ENCODE measurements around the gene DHX16. TPM values are rescaled to one million over a fixed set of nuclear protein-coding genes. Genes with fewer than 3 reads are reported as not detected.
A peak's percentile ranks its signal among the peaks of the same experiment; 100 is the strongest.

Gene DHX16
- total and polyA plus RNA-seq, 9 of the 15 experiments (the other 6 are each of a cell fraction or from before 2014, with no cell fraction given): 14.6 to 66.1 (median 47.5) TPM

DNA sequence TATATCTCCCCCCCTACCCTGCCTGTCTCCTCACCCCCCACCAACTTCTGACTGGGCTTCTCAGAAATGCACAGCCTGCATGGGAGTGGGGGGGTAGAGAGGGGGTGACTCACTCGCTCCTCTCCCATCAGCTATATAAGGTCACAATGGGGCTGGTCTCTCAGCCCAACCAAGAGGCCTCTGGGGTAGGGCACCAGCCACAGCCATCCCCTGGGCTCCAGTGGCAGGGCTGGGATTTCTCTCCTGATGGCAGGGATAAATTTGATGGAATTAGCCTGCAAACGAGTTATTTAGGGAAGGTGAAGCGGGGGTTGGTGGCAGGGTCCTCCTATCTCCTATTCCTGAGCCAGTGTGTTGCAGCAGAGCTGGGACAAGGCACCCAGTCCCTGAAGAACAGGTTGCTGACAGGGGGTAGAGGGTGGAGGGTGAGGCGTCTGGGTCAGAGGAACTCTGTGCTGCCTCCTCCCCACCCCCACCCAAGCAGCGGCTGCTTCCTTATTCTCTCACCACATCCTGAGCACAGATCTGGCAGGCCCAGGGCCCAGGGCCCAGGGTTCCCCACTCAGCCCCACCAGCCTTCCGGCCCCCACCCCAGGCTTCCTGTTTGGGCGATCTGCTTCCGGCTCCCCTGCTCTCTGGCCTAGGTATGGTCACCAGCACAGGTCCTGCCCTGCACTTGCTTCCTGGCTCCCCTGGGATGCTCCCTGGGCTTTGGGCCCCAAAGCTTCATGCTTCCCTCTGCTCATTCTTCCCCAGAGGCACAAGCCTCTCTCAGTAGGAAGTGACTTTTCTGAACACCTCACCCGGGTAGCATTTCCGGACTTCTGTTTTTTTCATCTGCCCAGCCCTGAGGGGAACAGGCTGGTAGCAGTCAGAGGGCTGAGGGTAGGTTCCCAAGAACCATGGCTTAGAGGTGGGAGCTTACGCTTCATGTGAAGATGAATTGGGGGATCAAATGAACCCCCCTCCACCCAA, 9.6 kb upstream of the DHX16 start (continued):
- TF ChIP-seq, protein P1, sequence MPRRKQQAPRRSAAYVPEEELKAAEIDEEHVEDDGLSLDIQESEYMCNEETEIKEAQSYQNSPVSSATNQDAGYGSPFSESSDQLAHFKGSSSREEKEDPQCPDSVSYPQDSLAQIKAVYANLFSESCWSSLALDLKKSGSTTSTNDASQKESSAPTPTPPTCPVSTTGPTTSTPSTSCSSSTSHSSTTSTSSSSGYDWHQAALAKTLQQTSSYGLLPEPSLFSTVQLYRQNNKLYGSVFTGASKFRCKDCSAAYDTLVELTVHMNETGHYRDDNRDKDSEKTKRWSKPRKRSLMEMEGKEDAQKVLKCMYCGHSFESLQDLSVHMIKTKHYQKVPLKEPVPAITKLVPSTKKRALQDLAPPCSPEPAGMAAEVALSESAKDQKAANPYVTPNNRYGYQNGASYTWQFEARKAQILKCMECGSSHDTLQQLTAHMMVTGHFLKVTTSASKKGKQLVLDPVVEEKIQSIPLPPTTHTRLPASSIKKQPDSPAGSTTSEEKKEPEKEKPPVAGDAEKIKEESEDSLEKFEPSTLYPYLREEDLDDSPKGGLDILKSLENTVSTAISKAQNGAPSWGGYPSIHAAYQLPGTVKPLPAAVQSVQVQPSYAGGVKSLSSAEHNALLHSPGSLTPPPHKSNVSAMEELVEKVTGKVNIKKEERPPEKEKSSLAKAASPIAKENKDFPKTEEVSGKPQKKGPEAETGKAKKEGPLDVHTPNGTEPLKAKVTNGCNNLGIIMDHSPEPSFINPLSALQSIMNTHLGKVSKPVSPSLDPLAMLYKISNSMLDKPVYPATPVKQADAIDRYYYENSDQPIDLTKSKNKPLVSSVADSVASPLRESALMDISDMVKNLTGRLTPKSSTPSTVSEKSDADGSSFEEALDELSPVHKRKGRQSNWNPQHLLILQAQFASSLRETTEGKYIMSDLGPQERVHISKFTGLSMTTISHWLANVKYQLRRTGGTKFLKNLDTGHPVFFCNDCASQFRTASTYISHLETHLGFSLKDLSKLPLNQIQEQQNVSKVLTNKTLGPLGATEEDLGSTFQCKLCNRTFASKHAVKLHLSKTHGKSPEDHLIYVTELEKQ (CRISPR knock-in tag; IDR thresholded peaks at IDR 0.05): no peak
- TF ChIP-seq CBX5 (IDR thresholded peaks at IDR 0.05; ENCODE audit: borderline replicate concordance, low read depth): 0 out of 2 replicates have a peak, but pooled peaks have one; percentile 16
- TF ChIP-seq HNRNPK (IDR thresholded peaks at IDR 0.05; ENCODE audit: low read depth, low read length, poor library complexity, severe bottlenecking): no peak
- TF ChIP-seq MYNN (IDR thresholded peaks at IDR 0.05): 0 out of 2 replicates have a peak, but pooled peaks have one; percentile 22
- TF ChIP-seq MYNN (CRISPR knock-in tag; IDR thresholded peaks at IDR 0.05): no peak
- TF ChIP-seq SP1 (CRISPR knock-in tag; IDR thresholded peaks at IDR 0.05): peak; percentile 48; the same call in 1 of the 2 replicates
- TF ChIP-seq DPF2 (IDR thresholded peaks at IDR 0.05): peak; percentile 92
- peak; percentile 85 for TF ChIP-seq POLR2A (conservative IDR thresholded peaks at IDR 0.05)
- TF ChIP-seq, protein P2, sequence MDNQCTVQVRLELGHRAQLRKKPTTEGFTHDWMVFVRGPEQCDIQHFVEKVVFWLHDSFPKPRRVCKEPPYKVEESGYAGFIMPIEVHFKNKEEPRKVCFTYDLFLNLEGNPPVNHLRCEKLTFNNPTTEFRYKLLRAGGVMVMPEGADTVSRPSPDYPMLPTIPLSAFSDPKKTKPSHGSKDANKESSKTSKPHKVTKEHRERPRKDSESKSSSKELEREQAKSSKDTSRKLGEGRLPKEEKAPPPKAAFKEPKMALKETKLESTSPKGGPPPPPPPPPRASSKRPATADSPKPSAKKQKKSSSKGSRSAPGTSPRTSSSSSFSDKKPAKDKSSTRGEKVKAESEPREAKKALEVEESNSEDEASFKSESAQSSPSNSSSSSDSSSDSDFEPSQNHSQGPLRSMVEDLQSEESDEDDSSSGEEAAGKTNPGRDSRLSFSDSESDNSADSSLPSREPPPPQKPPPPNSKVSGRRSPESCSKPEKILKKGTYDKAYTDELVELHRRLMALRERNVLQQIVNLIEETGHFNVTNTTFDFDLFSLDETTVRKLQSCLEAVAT (IDR thresholded peaks at IDR 0.05): no peak; a peak in 1 of 4 replicates
- TF ChIP-seq KLF10 (CRISPR knock-in tag; IDR thresholded peaks at IDR 0.05): no peak
- no peak for TF ChIP-seq JUNB (CRISPR knock-in tag; conservative IDR thresholded peaks at IDR 0.05)
- TF ChIP-seq, protein P3, sequence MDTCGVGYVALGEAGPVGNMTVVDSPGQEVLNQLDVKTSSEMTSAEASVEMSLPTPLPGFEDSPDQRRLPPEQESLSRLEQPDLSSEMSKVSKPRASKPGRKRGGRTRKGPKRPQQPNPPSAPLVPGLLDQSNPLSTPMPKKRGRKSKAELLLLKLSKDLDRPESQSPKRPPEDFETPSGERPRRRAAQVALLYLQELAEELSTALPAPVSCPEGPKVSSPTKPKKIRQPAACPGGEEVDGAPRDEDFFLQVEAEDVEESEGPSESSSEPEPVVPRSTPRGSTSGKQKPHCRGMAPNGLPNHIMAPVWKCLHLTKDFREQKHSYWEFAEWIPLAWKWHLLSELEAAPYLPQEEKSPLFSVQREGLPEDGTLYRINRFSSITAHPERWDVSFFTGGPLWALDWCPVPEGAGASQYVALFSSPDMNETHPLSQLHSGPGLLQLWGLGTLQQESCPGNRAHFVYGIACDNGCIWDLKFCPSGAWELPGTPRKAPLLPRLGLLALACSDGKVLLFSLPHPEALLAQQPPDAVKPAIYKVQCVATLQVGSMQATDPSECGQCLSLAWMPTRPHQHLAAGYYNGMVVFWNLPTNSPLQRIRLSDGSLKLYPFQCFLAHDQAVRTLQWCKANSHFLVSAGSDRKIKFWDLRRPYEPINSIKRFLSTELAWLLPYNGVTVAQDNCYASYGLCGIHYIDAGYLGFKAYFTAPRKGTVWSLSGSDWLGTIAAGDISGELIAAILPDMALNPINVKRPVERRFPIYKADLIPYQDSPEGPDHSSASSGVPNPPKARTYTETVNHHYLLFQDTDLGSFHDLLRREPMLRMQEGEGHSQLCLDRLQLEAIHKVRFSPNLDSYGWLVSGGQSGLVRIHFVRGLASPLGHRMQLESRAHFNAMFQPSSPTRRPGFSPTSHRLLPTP (IDR thresholded peaks at IDR 0.05; ENCODE audit: borderline replicate concordance, extremely low read depth, insufficient read length): no peak
- TF ChIP-seq NCOR1 (IDR thresholded peaks at IDR 0.05): no peak
- peak; percentile 38 for TF ChIP-seq HNRNPLL (IDR thresholded peaks at IDR 0.05; ENCODE audit: low read depth, low read length, poor library complexity, severe bottlenecking)
- TF ChIP-seq ZKSCAN8 (CRISPR knock-in tag; IDR thresholded peaks at IDR 0.05): no peak; the same call in 1 of the 2 replicates
- TF ChIP-seq RFX1 (IDR thresholded peaks at IDR 0.05): no peak

Data from K562 (cell line).